ENCODE measurements around the gene PPP1R36. TPM values are rescaled to one million over a fixed set of nuclear protein-coding genes. Genes with fewer than 3 reads are reported as not detected.

The PPP1R36 gene
- total and polyA plus RNA-seq, 5 donors: 0.44 to 1.3 (median 0.60) TPM

DNA sequence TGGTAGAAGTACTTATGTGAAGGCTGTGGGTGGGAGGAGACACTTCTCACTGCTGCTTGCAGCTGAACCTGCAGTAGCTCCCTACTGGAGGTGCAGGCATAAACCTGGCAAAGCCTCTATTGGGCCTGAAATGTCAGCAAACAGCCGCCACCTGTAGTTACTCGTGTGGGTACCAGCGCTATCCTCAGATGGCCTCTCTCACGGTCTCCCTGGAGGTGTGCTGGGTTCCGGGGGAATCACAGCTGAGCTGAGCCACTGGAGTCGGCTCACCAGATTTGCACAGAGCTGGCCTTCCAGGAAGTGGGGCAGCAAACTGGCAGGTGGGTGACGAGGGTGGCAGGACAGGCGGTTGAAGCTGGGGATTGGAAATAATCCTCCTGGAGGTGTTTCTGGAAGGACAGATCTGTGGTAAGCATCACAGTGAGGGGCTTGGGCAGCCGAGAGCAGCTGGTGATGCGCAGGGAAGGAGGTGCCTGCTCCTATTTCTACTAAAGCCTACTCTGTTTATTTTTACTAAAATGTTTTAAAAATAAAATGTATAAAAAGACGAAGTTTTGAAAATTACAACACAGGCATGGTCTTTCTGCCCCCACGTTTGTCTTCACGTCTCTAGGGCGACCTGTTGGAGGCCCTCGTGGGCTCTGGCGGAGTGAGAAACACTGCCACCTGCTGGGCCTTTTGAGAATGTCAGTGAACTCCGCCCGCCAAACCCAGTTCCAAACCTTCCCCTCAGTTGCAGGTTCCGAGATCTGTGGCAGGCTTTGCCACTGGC, 86.6 kb downstream of the PPP1R36 start:
- intact Hi-C loops (cut with DNase I): loop anchor here (2.0 to 10.0 kb wide), 4 partner anchors 92 to 292 kb away; partner anchors contain the start of genes HSPA2 (in 4 of the 4) and PPP1R36 (in 1 of the 4)
- H3K4me1 ChIP-seq (ENCODE audit: control insufficient read depth, insufficient read depth, low read length): no peaks in the 10 kb centered on the region
- H3K4me3 ChIP-seq (ENCODE audit: low read length): no peak overlapping the region
- DNase-seq (peak; percentile 58 to 84 (median 83)), ATAC-seq (peak; percentile 89 to 90)
- H3K27ac ChIP-seq (ENCODE audit: low read length): no peak overlapping the region
- WGBS: 41% methylated on average over 19 of the region's 19 CpGs
- no peaks in the 10 kb centered on the region for H3K9me3 ChIP-seq (ENCODE audit: control insufficient read depth, low read length)
- H3K27me3 ChIP-seq (ENCODE audit: control insufficient read depth, insufficient read depth): no peaks in the 10 kb centered on the region

DNA sequence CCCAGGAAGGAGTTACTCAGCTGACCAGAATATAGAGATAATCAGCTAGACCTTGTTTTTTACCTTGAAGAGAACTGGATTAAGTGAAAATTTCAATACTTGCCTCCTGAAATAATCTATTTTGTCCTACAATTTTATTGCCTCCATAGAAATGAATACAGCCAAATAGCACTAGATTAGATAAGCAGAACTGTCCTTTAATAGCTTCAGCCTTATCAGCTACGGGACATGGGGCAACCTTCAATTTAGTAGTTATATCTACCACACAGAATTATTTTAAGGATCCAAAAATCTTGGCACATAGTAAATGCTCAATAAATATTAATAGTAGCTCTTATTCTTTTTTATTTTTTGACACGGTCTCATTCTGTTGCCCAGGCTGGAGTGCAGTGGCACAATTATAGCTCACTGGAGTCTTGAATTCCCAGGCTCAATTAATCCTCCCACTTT, 87.2 kb downstream of the PPP1R36 start:
- Histone ChIP-seq H3K27ac (ENCODE audit: low read length) (no peak overlapping the region), H3K27me3 (ENCODE audit: control insufficient read depth, insufficient read depth) (no peaks in the 10 kb centered on the region), H3K9me3 (ENCODE audit: control insufficient read depth, low read length) (no peaks in the 10 kb centered on the region), H3K4me1 (ENCODE audit: control insufficient read depth, insufficient read depth, low read length) (no peaks in the 10 kb centered on the region), H3K4me3 (ENCODE audit: low read length) (no peak overlapping the region)
- intact Hi-C loops (cut with DNase I): loop anchor here (2.0 to 10.0 kb wide), 4 partner anchors 92 to 292 kb away; partner anchors contain the start of genes HSPA2 (in 4 of the 4) and PPP1R36 (in 1 of the 4)
- DNase-seq: no peak
- 34% methylated on average over 2 of the region's 2 CpGs for WGBS
- peak; percentile 5 for ATAC-seq

DNA sequence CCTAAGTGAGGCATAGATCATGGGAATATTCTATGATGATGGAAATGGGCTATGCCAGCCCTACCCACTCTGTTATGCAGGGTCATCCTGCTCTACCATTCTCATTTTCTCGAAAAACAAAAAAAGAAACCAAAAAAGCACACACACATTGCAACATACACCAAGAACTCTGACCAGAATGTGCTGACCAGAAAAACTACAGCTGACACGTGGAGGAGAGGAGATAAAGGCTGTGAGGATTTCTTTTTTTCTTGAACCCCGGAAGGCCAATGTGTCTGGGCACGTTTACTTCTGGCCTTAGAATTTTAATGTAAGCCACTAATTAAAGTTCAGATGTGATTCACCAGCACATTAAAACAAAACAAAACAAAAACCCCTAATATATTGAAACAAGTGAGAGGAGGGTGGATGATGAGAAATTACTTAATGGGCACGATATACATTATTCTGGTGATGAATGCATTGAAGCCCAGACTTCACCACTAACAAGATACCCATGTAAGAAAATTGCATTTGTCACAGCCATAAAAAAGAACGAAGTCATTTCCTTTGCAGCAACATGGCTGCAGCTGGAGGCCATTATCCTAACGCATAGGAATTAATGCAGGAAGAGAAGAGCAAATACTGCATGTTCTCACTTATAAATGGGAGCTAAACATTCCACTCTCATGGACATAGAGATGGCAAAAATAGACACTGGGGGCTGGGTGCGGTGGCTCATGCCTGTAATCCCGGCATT, 88.1 kb downstream of the PPP1R36 start:
- WGBS: 71% methylated on average over 9 of the region's 9 CpGs
- Histone ChIP-seq H3K4me1 (ENCODE audit: control insufficient read depth, insufficient read depth, low read length) (no peaks in the 10 kb centered on the region), H3K4me3 (ENCODE audit: low read length) (no peak overlapping the region), H3K27me3 (ENCODE audit: control insufficient read depth, insufficient read depth) (no peaks in the 10 kb centered on the region), H3K27ac (ENCODE audit: low read length) (no peak overlapping the region), H3K9me3 (ENCODE audit: control insufficient read depth, low read length) (no peaks in the 10 kb centered on the region)
- intact Hi-C loops (cut with DNase I): loop anchor here (2.0 to 10.0 kb wide), 4 partner anchors 93 to 293 kb away; partner anchors contain the start of genes HSPA2 (in 4 of the 4) and PPP1R36 (in 1 of the 4)
- no peak for ATAC-seq
- no peak for DNase-seq

DNA sequence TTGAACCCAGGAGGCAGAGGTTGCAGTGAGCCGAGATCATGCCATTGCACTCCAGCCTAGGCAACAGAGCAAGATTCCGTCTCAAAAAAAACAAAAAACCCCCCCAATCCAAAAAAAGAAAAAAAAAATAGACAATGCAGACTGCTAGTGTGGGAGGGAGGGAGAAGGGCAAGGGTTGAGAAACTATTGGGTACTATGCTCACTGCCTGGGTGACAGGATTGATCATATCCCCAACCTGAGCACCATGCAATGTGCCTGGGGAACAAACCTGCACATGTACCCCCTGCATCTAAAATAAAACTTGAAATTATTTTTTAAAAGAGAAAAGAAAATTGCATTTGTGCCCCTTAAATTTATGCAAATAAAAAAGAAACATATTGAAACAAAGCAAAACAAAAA, 88.9 kb downstream of the PPP1R36 start:
- Histone ChIP-seq H3K27ac (ENCODE audit: low read length) (no peak overlapping the region), H3K27me3 (ENCODE audit: control insufficient read depth, insufficient read depth) (no peaks in the 10 kb centered on the region), H3K4me1 (ENCODE audit: control insufficient read depth, insufficient read depth, low read length) (no peaks in the 10 kb centered on the region), H3K9me3 (ENCODE audit: control insufficient read depth, low read length) (no peaks in the 10 kb centered on the region), H3K4me3 (ENCODE audit: low read length) (no peak overlapping the region)
- no peak for DNase-seq
- 89% methylated on average over 2 of the region's 2 CpGs for WGBS
- intact Hi-C loops (cut with DNase I): loop anchor here in 3 of 4 donors (5.0 to 10.0 kb wide), 3 partner anchors 94 to 294 kb away; partner anchors contain the start of genes HSPA2 (in 3 of the 3) and PPP1R36 (in 1 of the 3)
- no peak for ATAC-seq

Other genes starting within 250 kb of the PPP1R36 start
- 10 to 100 TPM; 52.3 to 64.7 (median 56.4) TPM for gene MTHFD1, start 161.6 kb upstream of the PPP1R36 start, total RNA-seq
- gene MTHFD1, start 161.6 kb upstream of the PPP1R36 start, polyA plus RNA-seq: 30.1 TPM
- gene AKAP5, start 84.5 kb upstream of the PPP1R36 start, total RNA-seq: under 1 TPM; 0.20 to 0.24 (median 0.23) TPM
- gene AKAP5, start 84.5 kb upstream of the PPP1R36 start, polyA plus RNA-seq: 0.09 TPM
- 10 to 100 TPM; 14.1 to 18.4 (median 16.4) TPM for gene ZBTB25, start 46.1 kb upstream of the PPP1R36 start, total RNA-seq
- gene ZBTB25, start 46.1 kb upstream of the PPP1R36 start, polyA plus RNA-seq: 8.0 TPM
- 10 to 100 TPM; 24.0 to 27.6 (median 24.8) TPM for gene ZBTB1, start 45.2 kb upstream of the PPP1R36 start, total RNA-seq
- 10.3 TPM for gene ZBTB1, start 45.2 kb upstream of the PPP1R36 start, polyA plus RNA-seq
- 100 to 1,000 TPM in 1 of 4 donors, 10 to 100 TPM in 3; 41.6 to 113 (median 56.9) TPM for gene HSPA2, start 9.2 kb upstream of the PPP1R36 start, total RNA-seq
- gene HSPA2, start 9.2 kb upstream of the PPP1R36 start, polyA plus RNA-seq: 45.9 TPM
- 10 to 100 TPM; 35.7 to 58.7 (median 50.6) TPM for gene PLEKHG3, start 154.5 kb downstream of the PPP1R36 start, total RNA-seq
- 12.6 TPM for gene PLEKHG3, start 154.5 kb downstream of the PPP1R36 start, polyA plus RNA-seq